HG02970 (cell line): ENCODE results near the gene SMIM15.
"Not testable (repeated sequence)": the region's sequence is repeated elsewhere in the genome, so short reads cannot be mapped to it uniquely, and the experiment has no call there.

Experiments used
- ATAC-seq: cut with Tn5 transposase; IDR thresholded peaks from one replicate; pipeline ENCODE4 v1.9.1; 2021; ENCODE audit warnings: mild to moderate bottlenecking, moderate library complexity, moderate number of reproducible peaks; ENCODE audit not compliant: unreplicated experiment, low FRiP score

The SMIM15 gene, protein sequence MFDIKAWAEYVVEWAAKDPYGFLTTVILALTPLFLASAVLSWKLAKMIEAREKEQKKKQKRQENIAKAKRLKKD

GRCh38 chr5:61162010-61162831 is at the start of gene SMIM15:
Gene SMIM15 (minus strand): TSS chr5:61162468. CDS start chr5:61160171, 2,297 bp downstream.
- peak; percentile 98 for ATAC-seq

GRCh38 chr5:61207884-61208283 is 45.6 kb upstream of the SMIM15 start:
- ATAC-seq: no peak

- ATAC-seq: no peak
Observed at GRCh38 chr5:61205013-61205412, 42.7 kb upstream of the SMIM15 start.

DNA sequence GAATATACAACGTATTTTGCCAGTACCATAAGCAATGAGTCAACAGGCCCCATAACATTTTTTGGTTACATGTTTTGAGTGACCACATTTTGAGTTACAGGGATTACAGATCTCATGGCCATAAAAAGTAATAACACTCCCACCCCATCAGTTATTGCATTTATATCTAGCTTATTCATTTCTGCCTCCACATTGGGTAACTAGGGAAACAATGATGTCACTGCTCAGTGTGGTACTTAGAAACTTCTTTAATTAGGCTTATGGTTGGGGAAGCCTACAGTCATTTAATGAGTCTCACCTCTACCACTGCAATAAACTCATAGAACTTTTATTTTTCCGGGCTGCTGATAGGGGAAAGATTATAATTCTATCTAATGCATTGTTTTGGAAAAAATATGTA is 39.9 kb upstream of the SMIM15 start:
- no peak for ATAC-seq

DNA sequence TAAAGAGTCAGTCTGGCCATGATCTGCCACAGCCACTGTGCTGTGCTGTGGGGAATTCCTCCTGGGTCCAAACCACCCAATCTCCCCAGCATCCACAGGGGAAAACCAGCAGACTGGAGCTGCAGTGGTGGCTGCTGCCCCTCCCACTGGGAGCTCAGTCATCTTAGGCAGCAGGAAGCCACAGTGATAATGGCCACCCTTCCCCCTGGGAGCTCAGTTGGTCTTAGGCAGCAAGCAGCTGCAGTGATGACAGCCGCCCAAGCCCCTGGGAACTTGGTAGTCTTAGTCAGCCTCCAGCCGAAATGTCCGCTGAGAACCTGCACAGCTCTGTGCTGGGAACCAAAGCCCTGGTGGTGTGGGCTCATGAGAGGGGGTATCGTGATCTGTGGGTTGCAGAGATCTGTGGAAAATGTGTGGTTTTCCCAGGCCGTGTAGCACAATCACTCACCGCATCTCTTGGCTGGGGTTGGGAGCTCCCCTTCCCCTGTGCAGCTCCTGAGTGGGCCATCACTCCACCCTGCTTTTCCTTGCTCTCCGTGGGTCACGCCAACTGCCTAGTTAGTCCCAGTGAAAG is 38.4 kb upstream of the SMIM15 start:
- ATAC-seq: no peak

DNA sequence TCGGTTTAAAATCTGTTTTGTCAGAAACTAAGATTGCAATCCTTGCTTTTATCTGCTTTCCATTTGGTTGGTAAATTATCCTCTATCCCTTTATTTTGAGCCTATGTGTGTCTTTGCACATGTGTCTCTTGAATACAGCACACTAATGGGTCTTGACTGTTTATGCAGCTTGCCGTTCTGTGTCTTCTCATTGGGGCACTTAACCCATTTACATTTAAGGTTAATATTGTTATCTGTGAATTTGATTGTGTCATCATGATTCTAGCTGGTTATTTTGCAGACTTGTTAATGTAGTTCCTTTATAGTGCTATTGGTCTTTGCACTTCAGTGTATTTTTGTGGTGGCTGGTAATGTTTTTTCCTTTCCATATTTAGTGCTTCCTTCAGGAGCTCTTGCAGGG is 36.3 kb upstream of the SMIM15 start:
- ATAC-seq: no peak

DNA sequence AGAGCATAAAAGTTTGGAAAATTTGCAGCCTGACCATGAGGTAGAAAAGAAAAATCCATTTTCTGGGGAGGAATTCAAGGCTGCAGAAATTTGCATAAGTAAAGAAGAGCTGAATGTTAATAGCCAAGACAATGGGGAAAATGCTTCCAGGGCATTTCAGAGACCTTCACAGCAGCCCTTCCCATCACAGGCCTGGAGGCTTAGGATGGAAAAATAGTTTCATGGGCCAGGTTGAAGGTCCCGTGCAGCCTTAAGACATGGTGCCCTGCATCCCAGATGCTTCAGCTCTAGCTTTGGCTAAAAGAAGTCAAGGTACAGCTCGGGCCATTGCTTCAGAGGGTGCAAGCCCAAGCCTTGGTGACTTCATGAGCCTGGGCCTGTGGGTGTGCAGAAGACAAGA is 25.6 kb upstream of the SMIM15 start:
- ATAC-seq: not testable (repeated sequence)

DNA sequence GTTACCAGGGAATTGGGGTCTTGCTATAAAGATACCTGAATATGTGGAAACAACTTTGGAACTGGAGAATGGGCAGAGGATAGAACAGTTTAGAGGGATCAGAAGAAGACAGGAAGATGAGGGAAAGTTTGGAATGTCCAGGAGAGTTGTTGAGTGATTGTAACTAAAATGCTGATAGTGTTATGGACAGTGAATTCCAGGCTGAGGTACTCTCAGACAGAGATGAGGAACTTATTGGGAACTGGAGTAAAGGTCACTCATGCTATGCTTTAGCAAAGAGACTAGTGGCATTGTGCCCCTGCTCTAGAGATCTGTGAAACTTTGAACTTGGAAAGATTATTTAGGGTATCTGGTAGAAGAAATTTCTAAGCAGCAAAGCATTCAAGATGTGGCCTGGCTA is 25.1 kb upstream of the SMIM15 start:
- not testable (repeated sequence) for ATAC-seq

DNA sequence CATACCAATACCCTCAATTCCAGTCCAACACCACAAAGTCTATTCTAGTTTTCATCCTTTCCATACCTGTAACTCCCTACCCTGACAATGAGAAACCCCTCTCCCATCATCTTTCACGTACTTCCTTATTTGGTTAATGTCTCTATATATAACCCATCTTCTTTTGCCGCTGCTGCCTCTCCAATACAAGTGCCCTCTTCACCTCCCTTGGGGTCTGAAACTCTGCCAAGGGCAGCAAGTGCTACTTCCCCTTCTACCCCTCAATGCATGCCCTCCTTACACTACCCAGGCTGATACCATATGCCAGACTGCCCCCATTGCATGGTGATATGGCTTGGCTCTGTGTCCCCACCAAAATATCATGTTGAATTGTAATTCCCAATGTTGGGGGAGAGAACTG is 24.4 kb upstream of the SMIM15 start:
- no peak for ATAC-seq

DNA sequence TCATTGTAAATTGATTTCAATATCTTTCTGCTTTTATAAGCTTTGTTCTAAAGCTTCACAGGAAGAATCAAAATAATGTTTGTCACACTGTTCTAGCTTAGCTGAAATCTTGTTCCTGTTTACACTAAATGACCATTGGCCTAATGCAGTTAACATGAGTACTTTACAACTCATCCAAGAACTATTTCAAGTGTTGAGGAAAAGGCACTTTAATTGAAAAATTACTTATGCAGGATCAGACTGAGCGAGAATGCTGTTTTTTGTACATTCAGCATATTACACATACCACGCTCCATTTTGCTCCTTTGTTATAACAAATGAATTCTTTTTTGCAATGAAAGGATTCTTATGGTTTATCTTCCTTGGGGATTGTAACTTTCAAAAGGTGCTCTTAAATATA is 22.4 kb upstream of the SMIM15 start:
- no peak for ATAC-seq

DNA sequence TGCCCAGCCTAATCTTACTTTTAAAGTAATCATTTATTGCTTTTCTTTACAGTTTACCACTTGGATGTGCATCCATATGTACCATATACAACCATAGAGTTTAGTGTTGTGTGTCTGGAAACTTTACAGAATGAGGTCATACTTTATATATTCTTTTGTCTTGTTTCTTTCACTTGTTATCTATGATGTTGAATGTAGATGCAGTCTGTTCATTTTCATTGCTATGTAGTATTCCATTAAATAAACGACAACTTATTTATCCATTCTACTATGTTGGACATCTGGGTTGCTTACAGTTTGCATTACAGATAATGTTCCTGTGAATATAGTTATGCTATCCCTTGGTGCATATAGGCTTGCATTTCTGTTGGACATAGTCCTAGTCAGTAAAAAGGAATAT is 21.3 kb upstream of the SMIM15 start:
- ATAC-seq: no peak

DNA sequence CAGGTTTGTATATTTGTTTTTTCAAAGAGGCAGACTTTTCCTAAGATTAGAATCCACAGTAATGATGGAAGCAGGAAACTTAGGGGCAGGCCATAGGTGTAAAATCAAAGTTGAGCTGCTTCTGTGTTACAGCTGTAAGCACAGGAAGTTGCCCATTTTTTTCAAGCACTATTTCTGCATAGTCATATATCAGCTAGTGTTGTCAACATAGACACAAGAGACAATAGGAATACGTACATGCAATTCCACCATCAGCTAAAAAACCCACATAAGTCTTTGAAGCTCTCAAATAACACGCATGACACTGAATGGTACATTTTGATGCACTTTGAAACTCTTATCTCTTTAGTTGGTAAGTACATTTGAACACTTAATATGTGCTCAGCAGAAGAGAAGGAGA is 20.2 kb upstream of the SMIM15 start:
- no peak for ATAC-seq

DNA sequence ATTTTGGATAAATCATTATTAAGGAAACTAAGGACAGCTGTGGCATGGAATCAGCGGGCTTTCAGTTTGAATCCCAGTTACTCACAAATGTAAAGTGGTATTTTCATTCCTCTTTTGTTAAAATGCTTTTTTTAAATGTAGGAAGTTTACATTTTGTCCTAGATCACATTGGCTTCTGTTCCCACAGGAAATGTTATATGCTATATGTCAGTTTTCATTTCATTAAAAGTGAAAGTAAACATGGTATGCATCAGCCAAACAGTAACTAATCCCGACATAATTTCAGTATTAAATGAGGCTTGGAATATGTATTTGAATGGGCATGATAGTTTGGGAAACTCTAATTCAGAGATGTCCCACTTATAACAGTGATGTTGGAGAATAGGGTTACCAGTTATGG is 18.6 kb upstream of the SMIM15 start:
- ATAC-seq: no peak

DNA sequence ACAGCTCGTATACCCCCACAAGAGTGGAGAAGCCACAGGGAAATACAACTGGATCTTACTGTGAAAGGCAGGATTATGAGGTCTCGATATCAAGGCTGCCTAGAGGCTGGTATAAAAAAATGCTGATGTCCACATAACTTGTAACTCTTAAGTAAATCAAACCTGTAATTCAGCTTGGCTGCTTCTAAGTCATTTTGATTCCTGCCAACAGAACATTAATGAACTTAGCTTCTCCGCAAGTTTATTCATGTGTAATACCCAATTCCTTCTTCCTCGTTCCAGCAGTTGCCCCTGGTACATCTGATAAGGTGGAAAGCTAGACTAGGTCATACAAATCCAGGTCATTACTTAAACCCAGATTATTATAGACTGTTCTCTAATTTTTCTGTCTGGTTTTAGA is 16.4 kb upstream of the SMIM15 start:
- ATAC-seq: no peak

DNA sequence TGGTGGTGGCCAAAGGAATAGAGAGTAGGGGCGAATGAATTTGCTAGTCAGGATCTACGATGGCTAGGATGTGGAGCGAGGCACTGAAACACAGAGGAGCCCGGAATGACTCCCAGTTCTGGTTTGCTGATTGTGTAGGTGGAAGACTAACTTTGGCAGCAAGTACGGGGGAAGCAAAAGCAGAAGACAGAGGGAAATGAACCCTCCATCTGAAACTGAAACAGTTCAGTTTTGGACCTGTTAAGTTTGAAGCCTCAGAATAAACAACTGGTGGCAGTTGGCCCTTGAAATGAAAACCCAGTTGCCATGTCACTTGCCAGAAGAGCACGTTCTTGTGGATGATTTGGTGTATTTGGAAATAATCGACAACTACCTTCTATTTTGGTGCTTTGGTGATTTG is 15.4 kb upstream of the SMIM15 start:
- ATAC-seq: no peak

DNA sequence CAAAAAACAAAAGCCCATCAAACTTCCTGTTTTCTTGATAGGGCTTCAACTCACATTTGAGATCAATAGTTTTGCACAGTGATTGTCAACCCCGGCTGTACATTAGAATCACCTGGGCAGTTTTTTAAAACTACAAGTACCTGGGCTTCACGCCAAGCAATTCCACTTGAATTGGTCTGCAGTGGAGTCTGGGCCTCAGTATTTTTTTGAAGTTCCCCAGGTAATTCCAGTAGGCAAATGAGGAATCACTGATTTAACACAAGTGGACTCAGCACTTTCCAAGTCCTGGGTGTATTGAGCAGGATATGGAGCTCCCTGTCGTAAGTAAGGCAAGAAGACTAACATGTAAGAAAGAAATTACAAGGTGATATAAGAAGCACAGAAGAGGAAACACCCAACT is 14.8 kb upstream of the SMIM15 start:
- ATAC-seq: no peak

DNA sequence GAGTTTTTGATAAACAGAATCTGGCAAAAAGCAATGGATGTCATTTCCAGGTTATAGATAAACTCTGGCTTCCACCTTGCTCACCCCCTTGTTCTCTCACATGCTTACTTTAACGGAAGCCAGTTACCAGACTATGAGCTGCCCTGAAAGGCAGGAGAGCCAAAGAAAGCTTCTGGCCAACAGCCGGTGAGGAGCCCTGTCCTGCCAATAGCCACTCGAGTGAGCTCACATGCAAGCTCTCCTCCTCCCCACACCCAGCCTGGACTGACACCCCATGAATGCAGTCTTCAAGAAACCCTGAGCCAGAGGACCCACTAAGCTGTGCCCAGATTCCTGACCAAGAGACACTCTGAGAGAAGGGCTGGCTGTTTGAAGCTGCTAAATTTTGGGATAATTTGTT is 14.4 kb upstream of the SMIM15 start:
- no peak for ATAC-seq

- no peak for ATAC-seq
Observed at GRCh38 chr5:61171479-61171878, 9.2 kb upstream of the SMIM15 start.

GRCh38 chr5:61168951-61169350 is 6.7 kb upstream of the SMIM15 start:
- no peak for ATAC-seq

DNA sequence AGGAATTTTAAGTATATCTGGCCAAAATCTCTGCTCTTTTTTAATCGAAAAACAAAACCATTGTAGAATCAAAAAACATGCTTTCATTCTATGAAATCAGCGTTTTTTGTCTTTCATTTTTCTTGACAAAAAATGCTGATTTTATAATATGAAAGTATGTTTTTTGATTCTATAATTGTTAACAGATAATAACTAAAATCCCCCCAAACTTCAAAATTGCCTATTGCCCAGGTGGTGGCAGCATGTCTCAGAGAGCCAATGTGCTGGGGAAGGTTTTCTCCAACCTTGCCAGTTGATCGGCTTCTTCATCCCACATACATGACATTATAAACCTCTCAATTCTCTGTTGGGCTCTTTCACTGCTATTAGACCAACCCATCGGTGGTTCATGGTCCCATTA is 5.1 kb upstream of the SMIM15 start:
- ATAC-seq: no peak

GRCh38 chr5:61163905-61164304 is 1.6 kb upstream of the SMIM15 start:
- ATAC-seq: no peak
